Measurements from ENCODE around the gene SP140L. TPM values are rescaled to one million over a fixed set of nuclear protein-coding genes. Genes with fewer than 3 reads are reported as not detected.

Gene SP140L
- total RNA-seq, 2 donors from 2014 or later = 0.82 to 2.9 TPM

GRCh38 chr2:230410861-230411569 lies 84.0 kb downstream of the SP140L start:
- 80 to 82% methylated on average over 11 to 16 of the region's 16 CpGs for WGBS, 2 experiments (ENCODE audit: insufficient coverage in 1 of 2, insufficient read length in 1 of 2)
- Mint-ChIP-seq H3K27me3 (ENCODE audit: insufficient read depth) (peaks cover 67% of the 10 kb centered on the region), H3K27ac (peak overlapping the region; percentile 82), H3K9me3 (no peaks in the 10 kb centered on the region), H3K4me1 (peaks cover 3% of the 10 kb centered on the region), H3K36me3 (ENCODE audit: low read depth) (no peaks in the 10 kb centered on the region), H3K4me3 (peak overlapping the region; percentile 75)
- Histone ChIP-seq H3K4me1 (ENCODE audit: control insufficient read depth, insufficient read depth, low read length) (no peaks in the 10 kb centered on the region), H3K9me3 (ENCODE audit: control insufficient read depth, low read length) (no peaks in the 10 kb centered on the region), H3K4me3 (ENCODE audit: low read length) (peak overlapping the region; percentile 81), H3K27me3 (ENCODE audit: control insufficient read depth, insufficient read depth, low read length, poor library complexity, severe bottlenecking) (peaks cover 46% of the 10 kb centered on the region), H3K36me3 (ENCODE audit: control insufficient read depth, insufficient read depth, low read length) (no peaks in the 10 kb centered on the region), H3K27ac (ENCODE audit: low read depth, low read length) (no peak overlapping the region), H3K9ac (ENCODE audit: extremely low read depth, low read length, poor library complexity, severe bottlenecking) (no peak overlapping the region)
- TF ChIP-seq CTCF (conservative IDR thresholded peaks at IDR 0.05) = no peak
- DNase-seq = no peak

- no peaks in the 10 kb centered on the region for H3K9me3 ChIP-seq (ENCODE audit: control insufficient read depth, low read length)
- peak overlapping the region; percentile 81 for H3K4me3 ChIP-seq (ENCODE audit: low read length)
- H3K4me1 Mint-ChIP-seq = peaks cover 5% of the 10 kb centered on the region
- peaks cover 46% of the 10 kb centered on the region for H3K27me3 ChIP-seq (ENCODE audit: control insufficient read depth, insufficient read depth, low read length, poor library complexity, severe bottlenecking)
- TF ChIP-seq CTCF (conservative IDR thresholded peaks at IDR 0.05) = peak; percentile 12
- H3K4me3 Mint-ChIP-seq = peak overlapping the region; percentile 75
- H3K9ac ChIP-seq (ENCODE audit: extremely low read depth, low read length, poor library complexity, severe bottlenecking) = peak overlapping the region; percentile 24
- peaks cover 67% of the 10 kb centered on the region for H3K27me3 Mint-ChIP-seq (ENCODE audit: insufficient read depth)
- H3K4me1 ChIP-seq (ENCODE audit: control insufficient read depth, insufficient read depth, low read length) = no peaks in the 10 kb centered on the region
- WGBS, 2 experiments (ENCODE audit: insufficient coverage in 1 of 2, insufficient read length in 1 of 2) = 3 to 7% methylated on average over 31 to 57 of the region's 57 CpGs
- no peaks in the 10 kb centered on the region for H3K36me3 ChIP-seq (ENCODE audit: control insufficient read depth, insufficient read depth, low read length)
- no peaks in the 10 kb centered on the region for H3K36me3 Mint-ChIP-seq (ENCODE audit: low read depth)
- no peaks in the 10 kb centered on the region for H3K9me3 Mint-ChIP-seq
- H3K27ac ChIP-seq (ENCODE audit: low read depth, low read length) = no peak overlapping the region
- DNase-seq = peak; percentile 80
- H3K27ac Mint-ChIP-seq = peak overlapping the region; percentile 82
Measured at GRCh38 chr2:230411570-230412370, 84.8 kb downstream of the SP140L start.

- Mint-ChIP-seq H3K4me1 (peaks cover 5% of the 10 kb centered on the region), H3K27me3 (ENCODE audit: insufficient read depth) (peaks cover 67% of the 10 kb centered on the region), H3K9me3 (no peaks in the 10 kb centered on the region), H3K36me3 (ENCODE audit: low read depth) (no peaks in the 10 kb centered on the region), H3K4me3 (peak overlapping the region; percentile 75), H3K27ac (no peak overlapping the region)
- no peak for TF ChIP-seq CTCF (conservative IDR thresholded peaks at IDR 0.05)
- Histone ChIP-seq H3K9ac (ENCODE audit: extremely low read depth, low read length, poor library complexity, severe bottlenecking) (no peak overlapping the region), H3K9me3 (ENCODE audit: control insufficient read depth, low read length) (no peaks in the 10 kb centered on the region), H3K27ac (ENCODE audit: low read depth, low read length) (no peak overlapping the region), H3K36me3 (ENCODE audit: control insufficient read depth, insufficient read depth, low read length) (no peaks in the 10 kb centered on the region), H3K4me3 (ENCODE audit: low read length) (peak overlapping the region; percentile 81), H3K4me1 (ENCODE audit: control insufficient read depth, insufficient read depth, low read length) (no peaks in the 10 kb centered on the region), H3K27me3 (ENCODE audit: control insufficient read depth, insufficient read depth, low read length, poor library complexity, severe bottlenecking) (peaks cover 46% of the 10 kb centered on the region)
- DNase-seq = no peak
- 94% methylated on average over 3 of the region's 3 CpGs; no CpG with 5 or more reads in 1 of the 2 experiments for WGBS, 2 experiments (ENCODE audit: insufficient coverage in 1 of 2, insufficient read length in 1 of 2)
Measured at GRCh38 chr2:230412371-230412711, 85.3 kb downstream of the SP140L start.
